ENCODE measurements around the gene ASGR1.
"Not testable (repeated sequence)": the region's sequence is repeated elsewhere in the genome, so short reads cannot be mapped to it uniquely, and the experiment has no call there.

DNA sequence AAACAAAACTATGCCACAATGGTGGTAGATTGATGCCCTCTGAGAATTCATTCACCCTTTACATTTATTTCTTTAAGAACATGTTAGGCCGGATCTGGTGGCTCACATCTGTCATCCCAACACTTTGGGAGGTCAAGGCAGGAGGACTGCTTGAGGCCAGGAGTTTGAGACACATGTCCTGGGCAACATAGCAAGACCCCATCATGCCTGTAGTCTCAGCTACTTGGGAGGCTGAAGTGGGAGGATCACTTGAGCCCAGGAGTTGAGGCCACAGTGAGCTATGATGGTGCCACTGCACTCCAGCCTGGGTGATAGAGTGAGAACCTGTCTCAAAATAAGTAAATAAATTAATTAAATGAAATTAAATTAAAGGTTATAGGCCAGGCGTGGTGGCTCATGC, 2.9 kb upstream of the ASGR1 start:
- TF ChIP-seq POLR2A (IDR thresholded peaks at IDR 0.05; ENCODE audit: low read length); GATA1 (IDR thresholded peaks at IDR 0.05; ENCODE audit: low read depth, low read length): not testable (repeated sequence)
